ENCODE results near the gene APOL2. TPM values are rescaled to one million over a fixed set of nuclear protein-coding genes. Genes with fewer than 3 reads are reported as not detected.
"Not testable (repeated sequence)": the region's sequence is repeated elsewhere in the genome, so short reads cannot be mapped to it uniquely, and the experiment has no call there.

The APOL2 gene
- total RNA-seq, 1 donor from 2014 or later: 12.8 TPM

DNA sequence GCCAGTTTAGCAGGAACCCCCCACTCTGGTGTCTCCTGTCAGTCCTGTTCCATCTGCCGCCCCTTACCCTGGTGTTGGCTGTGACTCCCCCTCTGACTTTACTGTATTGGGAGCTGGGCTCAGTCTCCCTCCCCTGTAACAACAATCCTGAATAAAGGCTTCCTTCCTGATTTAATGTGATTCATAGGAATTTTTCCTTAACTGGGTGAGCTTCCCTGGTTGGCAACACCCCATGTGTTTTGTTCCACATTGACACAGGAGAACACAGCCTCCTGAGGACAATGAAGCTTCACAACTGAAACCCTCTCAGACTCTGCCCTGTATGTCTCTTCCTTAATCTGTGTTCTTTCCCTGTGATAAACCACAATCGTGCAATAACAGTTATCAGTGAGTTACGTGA is 46.2 kb downstream of the APOL2 start:
- Histone ChIP-seq H3K4me3 (no peak overlapping the region), H3K9ac (no peak overlapping the region), H2AFZ (replicated peaks) (no peak overlapping the region), H4K20me1 (ENCODE audit: low read depth) (no peaks in the 10 kb centered on the region), H3K9me3 (ENCODE audit: low read depth) (no peaks in the 10 kb centered on the region), H3K27ac (no peak overlapping the region), H3F3A (ENCODE audit: low read depth) (peaks cover 19% of the 10 kb centered on the region), H3K36me3 (no peaks in the 10 kb centered on the region), H3K27me3 (no peaks in the 10 kb centered on the region), H3K4me1 (peaks cover 22% of the 10 kb centered on the region), H3K4me2 (no peak overlapping the region), H3K79me2 (ENCODE audit: low read depth) (no peaks in the 10 kb centered on the region)
- H3K4me1 Mint-ChIP-seq: peaks cover 42% of the 10 kb centered on the region
- no peak for TF ChIP-seq EZH2phosphoT487 (IDR thresholded peaks at IDR 0.05)
- TF ChIP-seq, protein P1, sequence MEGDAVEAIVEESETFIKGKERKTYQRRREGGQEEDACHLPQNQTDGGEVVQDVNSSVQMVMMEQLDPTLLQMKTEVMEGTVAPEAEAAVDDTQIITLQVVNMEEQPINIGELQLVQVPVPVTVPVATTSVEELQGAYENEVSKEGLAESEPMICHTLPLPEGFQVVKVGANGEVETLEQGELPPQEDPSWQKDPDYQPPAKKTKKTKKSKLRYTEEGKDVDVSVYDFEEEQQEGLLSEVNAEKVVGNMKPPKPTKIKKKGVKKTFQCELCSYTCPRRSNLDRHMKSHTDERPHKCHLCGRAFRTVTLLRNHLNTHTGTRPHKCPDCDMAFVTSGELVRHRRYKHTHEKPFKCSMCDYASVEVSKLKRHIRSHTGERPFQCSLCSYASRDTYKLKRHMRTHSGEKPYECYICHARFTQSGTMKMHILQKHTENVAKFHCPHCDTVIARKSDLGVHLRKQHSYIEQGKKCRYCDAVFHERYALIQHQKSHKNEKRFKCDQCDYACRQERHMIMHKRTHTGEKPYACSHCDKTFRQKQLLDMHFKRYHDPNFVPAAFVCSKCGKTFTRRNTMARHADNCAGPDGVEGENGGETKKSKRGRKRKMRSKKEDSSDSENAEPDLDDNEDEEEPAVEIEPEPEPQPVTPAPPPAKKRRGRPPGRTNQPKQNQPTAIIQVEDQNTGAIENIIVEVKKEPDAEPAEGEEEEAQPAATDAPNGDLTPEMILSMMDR (IDR thresholded peaks at IDR 0.05): no peak
- TF ChIP-seq EZH2 (IDR thresholded peaks at IDR 0.05): no peak
- H3K36me3 Mint-ChIP-seq: no peaks in the 10 kb centered on the region
- peaks cover 23% of the 10 kb centered on the region for H3K27me3 Mint-ChIP-seq (ENCODE audit: insufficient read depth, low read depth)
- H3K27ac Mint-ChIP-seq: peak overlapping the region; percentile 64
- no peaks in the 10 kb centered on the region for H3K9me3 Mint-ChIP-seq
- no peak for DNase-seq (ENCODE audit: low spot score)
- no peak overlapping the region for H3K4me3 Mint-ChIP-seq

DNA sequence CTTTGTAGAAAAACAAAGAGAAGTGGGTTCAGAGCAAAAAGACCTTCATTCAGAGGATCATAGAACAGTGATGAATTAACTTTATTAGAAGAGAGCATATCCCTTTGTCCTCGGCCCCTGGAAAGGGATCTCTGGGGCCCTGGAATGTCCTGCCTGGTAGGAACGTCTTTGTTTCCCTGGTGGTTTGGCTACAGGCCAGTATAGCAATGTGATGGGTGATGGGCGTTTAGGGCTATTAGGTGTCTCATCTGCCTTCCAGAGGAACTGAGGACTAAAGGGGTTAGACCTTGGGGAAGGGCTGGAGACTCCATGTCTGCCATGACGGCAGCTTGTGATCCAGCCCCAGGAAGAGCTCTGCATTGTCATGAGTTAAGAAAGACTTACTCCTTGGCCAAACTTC is 46.8 kb downstream of the APOL2 start:
- Mint-ChIP-seq H3K9me3 (no peaks in the 10 kb centered on the region), H3K27ac (no peak overlapping the region), H3K4me1 (peaks cover 36% of the 10 kb centered on the region), H3K4me3 (no peak overlapping the region), H3K36me3 (no peaks in the 10 kb centered on the region), H3K27me3 (ENCODE audit: insufficient read depth, low read depth) (peaks cover 23% of the 10 kb centered on the region)
- H3K79me2 ChIP-seq (ENCODE audit: low read depth): no peaks in the 10 kb centered on the region
- H4K20me1 ChIP-seq (ENCODE audit: low read depth): no peaks in the 10 kb centered on the region
- peaks cover 13% of the 10 kb centered on the region for H3F3A ChIP-seq (ENCODE audit: low read depth)
- peaks cover 15% of the 10 kb centered on the region for H3K4me1 ChIP-seq
- H3K4me2 ChIP-seq: no peak overlapping the region
- no peak for TF ChIP-seq EZH2 (IDR thresholded peaks at IDR 0.05)
- TF ChIP-seq EZH2phosphoT487 (IDR thresholded peaks at IDR 0.05): no peak
- TF ChIP-seq, protein P1 (IDR thresholded peaks at IDR 0.05): no peak
- no peaks in the 10 kb centered on the region for H3K36me3 ChIP-seq
- no peak overlapping the region for H3K9ac ChIP-seq
- no peak overlapping the region for H2AFZ ChIP-seq (replicated peaks)
- H3K27me3 ChIP-seq: no peaks in the 10 kb centered on the region
- DNase-seq (ENCODE audit: low spot score): no peak
- no peaks in the 10 kb centered on the region for H3K9me3 ChIP-seq (ENCODE audit: low read depth)
- H3K4me3 ChIP-seq: no peak overlapping the region
- no peak overlapping the region for H3K27ac ChIP-seq

DNA sequence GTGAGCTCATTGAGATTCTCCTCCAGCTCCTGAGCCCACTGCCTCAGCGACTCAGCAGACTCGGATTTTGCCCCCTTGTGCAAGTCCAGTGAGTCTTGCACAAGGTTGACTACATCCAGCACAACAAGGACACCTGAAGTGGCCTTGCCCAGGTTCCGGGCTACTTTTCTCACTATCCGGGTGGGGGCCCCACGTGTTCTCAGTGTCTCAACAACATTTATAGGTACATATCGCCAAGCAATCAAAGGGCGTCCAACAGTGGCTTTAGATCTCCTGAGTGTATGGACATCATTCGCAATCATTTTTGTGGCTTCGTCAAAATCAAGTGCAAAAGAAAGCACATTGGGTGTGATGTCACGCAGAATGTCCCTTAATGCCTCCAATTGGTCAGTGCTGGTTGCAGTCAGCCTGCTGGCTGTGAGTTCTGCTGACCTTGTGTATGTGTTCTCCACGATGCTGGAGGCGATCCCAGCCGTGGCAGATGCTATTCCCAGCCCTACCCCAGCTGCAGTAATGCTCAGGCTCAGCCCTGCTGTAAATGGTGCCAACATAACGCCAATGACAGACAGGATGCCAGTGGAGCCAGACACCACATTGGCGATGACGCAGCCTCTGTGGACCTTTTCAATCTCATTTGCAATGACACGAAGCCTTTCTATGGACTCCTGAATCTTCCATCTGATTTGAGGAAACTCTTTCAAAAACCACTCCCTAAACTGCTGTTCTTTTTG is 48.1 kb downstream of the APOL2 start:
- Histone ChIP-seq H3K27me3 (no peaks in the 10 kb centered on the region), H3K4me1 (peaks cover 5% of the 10 kb centered on the region), H3K4me2 (no peak overlapping the region), H2AFZ (replicated peaks) (no peak overlapping the region), H3K9ac (no peak overlapping the region), H3K79me2 (ENCODE audit: low read depth) (no peaks in the 10 kb centered on the region), H3K9me3 (ENCODE audit: low read depth) (no peaks in the 10 kb centered on the region), H3K36me3 (no peaks in the 10 kb centered on the region), H3F3A (ENCODE audit: low read depth) (peaks cover 1% of the 10 kb centered on the region), H3K27ac (no peak overlapping the region), H3K4me3 (no peak overlapping the region), H4K20me1 (ENCODE audit: low read depth) (no peaks in the 10 kb centered on the region)
- no peak for DNase-seq (ENCODE audit: low spot score)
- H3K27me3 Mint-ChIP-seq (ENCODE audit: insufficient read depth, low read depth): peaks cover 14% of the 10 kb centered on the region
- peaks cover 23% of the 10 kb centered on the region for H3K4me1 Mint-ChIP-seq
- H3K9me3 Mint-ChIP-seq: no peaks in the 10 kb centered on the region
- peak overlapping the region; percentile 13 for H3K4me3 Mint-ChIP-seq
- TF ChIP-seq, protein P1 (IDR thresholded peaks at IDR 0.05): no peak
- no peak for TF ChIP-seq EZH2 (IDR thresholded peaks at IDR 0.05)
- TF ChIP-seq EZH2phosphoT487 (IDR thresholded peaks at IDR 0.05): no peak
- no peak overlapping the region for H3K27ac Mint-ChIP-seq
- H3K36me3 Mint-ChIP-seq: no peaks in the 10 kb centered on the region

DNA sequence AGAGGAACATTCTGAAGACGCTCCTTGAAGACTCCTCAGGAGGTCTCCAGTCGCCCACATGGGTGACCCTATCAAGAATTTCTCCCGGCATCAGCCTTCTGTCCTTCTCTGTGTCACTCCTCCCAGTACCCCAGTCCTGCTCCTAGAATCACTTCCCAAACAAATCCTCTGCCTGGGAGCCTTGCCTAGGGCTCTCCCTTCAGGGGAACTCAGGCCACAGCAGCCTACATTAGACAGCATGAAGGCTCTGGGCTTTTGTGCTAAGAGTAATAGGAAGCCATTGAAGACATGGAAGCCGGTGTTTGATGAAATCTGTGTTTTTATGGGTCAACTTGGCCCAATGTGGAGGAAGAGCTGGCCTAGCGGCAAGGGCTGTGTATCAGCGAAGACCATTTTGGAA is 51.5 kb downstream of the APOL2 start:
- not testable (repeated sequence) for H3K4me2 ChIP-seq; H3F3A ChIP-seq (ENCODE audit: low read depth); H3K27ac ChIP-seq; DNase-seq (ENCODE audit: low spot score); H4K20me1 ChIP-seq (ENCODE audit: low read depth); H3K4me3 ChIP-seq; H3K9ac ChIP-seq; H3K36me3 ChIP-seq; H3K9me3 Mint-ChIP-seq; H3K9me3 ChIP-seq (ENCODE audit: low read depth); H3K4me3 Mint-ChIP-seq; H3K27me3 ChIP-seq; H3K36me3 Mint-ChIP-seq; H3K79me2 ChIP-seq (ENCODE audit: low read depth); H3K4me1 ChIP-seq; H3K27ac Mint-ChIP-seq; H3K4me1 Mint-ChIP-seq
- peak overlapping the region; percentile 69 for H2AFZ ChIP-seq (replicated peaks)
- peaks cover 12% of the 10 kb centered on the region for H3K27me3 Mint-ChIP-seq (ENCODE audit: insufficient read depth, low read depth)

Data from neural progenitor cell (in vitro differentiated cells).